ENCODE data around the gene C10orf67. TPM values are rescaled to one million over a fixed set of nuclear protein-coding genes. Genes with fewer than 3 reads are reported as not detected.
A peak's percentile ranks its signal among the peaks of the same experiment; 100 is the strongest.
"Not testable (repeated sequence)": the region's sequence is repeated elsewhere in the genome, so short reads cannot be mapped to it uniquely, and the experiment has no call there.

The C10orf67 gene
- total and polyA plus RNA-seq, 5 donors from 2014 or later, result 0.31 to 0.74 (median 0.48) TPM; not detected in 1

DNA sequence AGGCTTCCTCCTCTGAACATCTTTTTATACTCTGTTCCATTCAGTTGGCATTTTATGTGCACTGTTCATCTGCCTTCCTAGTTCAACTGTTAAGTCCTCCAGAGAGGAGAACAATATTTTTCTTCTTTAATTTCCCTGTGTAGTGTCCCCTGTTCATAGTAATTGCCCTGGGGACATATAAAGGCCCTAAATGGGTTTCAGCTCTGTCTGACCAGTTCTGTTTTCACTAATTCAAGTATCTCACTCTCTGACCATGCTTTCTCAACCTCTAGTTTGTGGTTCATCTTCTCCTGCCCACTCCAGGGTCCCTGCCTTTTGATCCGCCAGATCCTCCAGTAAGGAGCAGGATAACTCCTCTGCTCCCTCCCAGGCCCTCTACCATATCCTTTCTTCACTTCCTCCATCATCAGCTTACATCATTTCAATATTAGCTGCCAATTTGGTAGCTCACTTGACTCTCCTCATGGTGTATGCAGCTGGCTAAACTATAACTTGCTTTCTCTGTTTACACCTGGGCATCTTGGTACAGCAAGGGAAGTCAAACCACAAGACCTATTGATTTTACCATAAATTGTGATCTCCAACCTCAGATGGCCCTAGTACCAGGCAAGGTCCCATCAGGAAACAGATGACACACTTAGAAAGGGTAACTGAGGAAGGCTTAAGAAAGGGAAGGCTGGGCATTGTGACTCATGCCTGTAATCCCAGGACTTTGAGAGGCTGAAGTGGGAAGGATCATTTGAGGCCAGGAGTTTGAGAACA lies 17.7 kb upstream of the C10orf67 start:
- H3K36me3 ChIP-seq (ENCODE audit: control insufficient read depth, insufficient read depth, low read length), result no peaks in the 10 kb centered on the region
- H3K27me3 ChIP-seq (ENCODE audit: control insufficient read depth, insufficient read depth, low read length), result no peaks in the 10 kb centered on the region
- ATAC-seq (ENCODE audit: low read depth in 2 of 2) (no peak), DNase-seq (no peak)
- Mint-ChIP-seq H3K4me3 (peak overlapping the region; percentile 24 to 64 (median 52)), H3K27ac (peak overlapping the region; percentile 88 to 96 (median 88)), H3K36me3 (no peaks in the 10 kb centered on the region), H3K4me1 (peaks cover 12 to 50% (median 41%) of the 10 kb centered on the region in 4 donors), H3K27me3 (no peaks in the 10 kb centered on the region), H3K9me3 (peaks cover 0 to 2% (median 0%) of the 10 kb centered on the region in 7 donors)
- H3K4me3 ChIP-seq (ENCODE audit: low read depth, low read length), result peak overlapping the region; percentile 80
- no peaks in the 10 kb centered on the region for H3K9me3 ChIP-seq (ENCODE audit: control insufficient read depth in 2 of 2, low read length in 2 of 2)
- H3K4me1 ChIP-seq (ENCODE audit: control insufficient read depth, insufficient read depth, low read length, poor library complexity, severe bottlenecking), result peaks cover 37% of the 10 kb centered on the region
- peak overlapping the region; percentile 87 for H3K27ac ChIP-seq (ENCODE audit: insufficient read depth, low read length, poor library complexity, severe bottlenecking)

DNA sequence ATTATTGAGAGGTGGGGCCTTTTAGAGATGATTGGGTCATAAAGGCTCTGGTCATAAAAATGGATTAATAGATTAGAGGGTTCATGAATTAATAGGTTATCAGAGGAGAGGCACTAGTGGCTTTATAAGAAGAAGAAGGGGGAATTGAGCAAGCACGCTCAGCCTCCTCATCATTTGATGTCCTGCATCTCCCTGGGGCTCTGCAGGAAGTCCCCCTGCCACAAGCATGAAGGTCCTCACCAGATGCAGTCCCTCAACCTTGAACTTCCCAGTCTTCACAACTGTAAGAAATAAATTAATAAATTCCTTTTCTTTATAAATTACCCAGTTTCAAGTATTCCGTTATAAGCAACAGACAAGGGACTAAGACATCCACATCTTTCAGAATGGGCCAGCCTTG lies 17.1 kb upstream of the C10orf67 start:
- no peak for DNase-seq
- no peaks in the 10 kb centered on the region for H3K36me3 ChIP-seq (ENCODE audit: control insufficient read depth, insufficient read depth, low read length)
- peak overlapping the region; percentile 16 for H3K27ac ChIP-seq (ENCODE audit: insufficient read depth, low read length, poor library complexity, severe bottlenecking)
- peak overlapping the region; percentile 88 to 96 (median 91) for H3K27ac Mint-ChIP-seq
- no peak overlapping the region for H3K4me3 Mint-ChIP-seq
- H3K36me3 Mint-ChIP-seq, result no peaks in the 10 kb centered on the region
- H3K4me3 ChIP-seq (ENCODE audit: low read depth, low read length), result no peak overlapping the region
- H3K27me3 Mint-ChIP-seq, result no peaks in the 10 kb centered on the region
- H3K9me3 Mint-ChIP-seq, result peaks cover 0 to 2% (median 0%) of the 10 kb centered on the region in 7 donors
- no peak for ATAC-seq (ENCODE audit: low read depth in 2 of 2)
- peaks cover 37% of the 10 kb centered on the region for H3K4me1 ChIP-seq (ENCODE audit: control insufficient read depth, insufficient read depth, low read length, poor library complexity, severe bottlenecking)
- H3K4me1 Mint-ChIP-seq, result peaks cover 12 to 46% (median 40%) of the 10 kb centered on the region in 4 donors
- H3K27me3 ChIP-seq (ENCODE audit: control insufficient read depth, insufficient read depth, low read length), result no peaks in the 10 kb centered on the region
- H3K9me3 ChIP-seq (ENCODE audit: control insufficient read depth in 2 of 2, low read length in 2 of 2), result no peaks in the 10 kb centered on the region

DNA sequence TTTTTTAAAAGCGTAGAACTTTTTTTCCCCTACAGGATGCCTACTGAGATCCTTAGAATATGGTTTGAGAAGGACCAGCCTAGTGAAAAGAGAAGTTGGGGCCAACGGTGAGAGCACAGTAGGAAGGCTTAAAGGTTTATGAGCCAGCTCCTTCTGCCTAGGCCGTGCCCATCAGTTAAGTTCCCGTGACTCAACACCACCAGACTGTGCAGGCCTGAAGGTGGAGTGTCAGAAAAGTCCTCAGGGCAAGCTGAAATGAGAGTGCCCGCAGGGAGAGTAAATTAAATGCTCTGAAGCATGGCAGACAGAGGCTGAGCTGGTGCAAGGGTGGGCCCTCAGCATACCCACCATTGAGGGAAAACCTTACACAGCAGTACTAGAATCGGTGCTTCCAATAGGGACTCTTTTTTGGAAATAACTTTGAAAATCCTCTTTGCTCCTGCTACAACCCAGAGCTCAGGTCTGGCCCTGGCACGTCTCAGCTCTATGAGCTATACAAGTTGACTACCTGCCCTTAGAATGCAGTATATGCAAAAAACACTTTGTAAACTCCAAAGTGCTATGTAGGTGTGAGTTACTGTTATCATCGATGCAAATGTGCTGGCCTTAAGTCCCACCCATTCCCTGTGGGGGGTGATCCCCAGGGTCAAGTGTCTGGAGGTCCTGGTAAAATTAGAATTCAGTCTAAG lies 15.2 kb upstream of the C10orf67 start:
- Histone ChIP-seq H3K9me3 (ENCODE audit: control insufficient read depth in 2 of 2, low read length in 2 of 2) (no peaks in the 10 kb centered on the region), H3K27me3 (ENCODE audit: control insufficient read depth, insufficient read depth, low read length) (no peaks in the 10 kb centered on the region), H3K36me3 (ENCODE audit: control insufficient read depth, insufficient read depth, low read length) (no peaks in the 10 kb centered on the region), H3K4me1 (ENCODE audit: control insufficient read depth, insufficient read depth, low read length, poor library complexity, severe bottlenecking) (peaks cover 28% of the 10 kb centered on the region), H3K27ac (ENCODE audit: insufficient read depth, low read length, poor library complexity, severe bottlenecking) (no peak overlapping the region), H3K4me3 (ENCODE audit: low read depth, low read length) (no peak overlapping the region)
- Mint-ChIP-seq H3K27me3 (no peaks in the 10 kb centered on the region), H3K9me3 (no peaks in the 10 kb centered on the region), H3K27ac (peak overlapping the region in 1 of 3 donors; percentile 50), H3K4me1 (peaks cover 12 to 31% (median 29%) of the 10 kb centered on the region in 4 donors), H3K36me3 (no peaks in the 10 kb centered on the region), H3K4me3 (no peak overlapping the region)
- DNase-seq, result no peak
- no peak for ATAC-seq (ENCODE audit: low read depth in 2 of 2)

DNA sequence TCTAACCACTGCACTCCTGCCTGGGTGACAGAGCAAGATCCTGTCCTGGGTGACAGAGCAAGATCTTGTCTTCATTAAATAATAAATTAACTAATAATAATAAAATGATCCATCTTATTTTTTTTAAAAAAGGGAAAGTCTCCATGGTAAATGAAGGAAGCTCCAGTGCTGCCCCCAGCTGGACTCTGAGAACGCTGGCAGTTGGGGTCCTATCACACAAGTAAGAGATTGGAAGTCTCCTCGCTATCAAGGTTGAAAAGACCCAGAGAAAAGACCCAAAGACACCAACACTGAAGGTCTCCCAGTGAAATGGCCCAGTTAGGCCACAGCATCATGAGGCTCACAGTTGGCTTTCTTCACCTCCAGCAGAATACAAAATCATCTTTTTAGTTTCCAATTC lies 13.8 kb upstream of the C10orf67 start:
- Mint-ChIP-seq H3K4me3 (no peak overlapping the region), H3K27me3 (no peaks in the 10 kb centered on the region), H3K4me1 (peaks cover 8 to 16% (median 15%) of the 10 kb centered on the region in 4 donors), H3K36me3 (no peaks in the 10 kb centered on the region), H3K9me3 (no peaks in the 10 kb centered on the region), H3K27ac (peak overlapping the region in 1 of 3 donors; percentile 50)
- no peak overlapping the region for H3K27ac ChIP-seq (ENCODE audit: insufficient read depth, low read length, poor library complexity, severe bottlenecking)
- peaks cover 13% of the 10 kb centered on the region for H3K4me1 ChIP-seq (ENCODE audit: control insufficient read depth, insufficient read depth, low read length, poor library complexity, severe bottlenecking)
- H3K4me3 ChIP-seq (ENCODE audit: low read depth, low read length), result no peak overlapping the region
- H3K27me3 ChIP-seq (ENCODE audit: control insufficient read depth, insufficient read depth, low read length), result no peaks in the 10 kb centered on the region
- DNase-seq, result no peak
- no peaks in the 10 kb centered on the region for H3K36me3 ChIP-seq (ENCODE audit: control insufficient read depth, insufficient read depth, low read length)
- ATAC-seq (ENCODE audit: low read depth in 2 of 2), result no peak
- no peaks in the 10 kb centered on the region for H3K9me3 ChIP-seq (ENCODE audit: control insufficient read depth in 2 of 2, low read length in 2 of 2)

DNA sequence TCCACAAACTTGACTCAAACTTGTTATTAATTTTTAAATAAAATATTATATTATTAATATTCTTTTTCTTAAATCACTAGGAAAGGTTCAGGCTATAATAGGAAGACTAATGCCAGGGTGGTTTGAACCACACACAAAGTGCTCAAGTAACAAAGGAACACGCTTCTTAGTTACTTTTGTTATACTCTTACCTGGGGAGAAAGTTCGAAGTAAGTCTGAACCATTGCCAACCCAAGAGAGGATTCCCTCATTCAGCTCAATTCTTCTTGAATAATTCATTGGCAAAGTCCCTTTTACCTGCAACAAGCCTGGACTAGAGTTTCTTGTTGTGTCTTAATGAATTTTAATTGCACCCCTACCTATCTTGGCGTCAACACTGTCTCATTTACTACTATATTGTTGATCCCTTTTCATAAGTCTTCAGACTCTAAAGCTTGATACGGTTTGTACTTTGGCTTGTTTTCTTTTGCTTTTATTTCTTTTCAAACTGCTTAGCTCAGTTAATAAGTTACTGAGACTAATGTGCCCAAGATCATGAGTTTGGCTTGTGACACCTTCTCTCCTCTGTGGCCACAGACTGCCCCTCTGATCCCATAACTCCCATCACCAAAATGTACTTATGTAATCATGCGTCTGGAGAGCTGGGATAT lies 10.2 kb upstream of the C10orf67 start:
- Mint-ChIP-seq H3K36me3 (no peaks in the 10 kb centered on the region), H3K9me3 (no peaks in the 10 kb centered on the region), H3K27me3 (no peaks in the 10 kb centered on the region), H3K4me1 (peaks cover 0 to 6% (median 0%) of the 10 kb centered on the region in 4 donors), H3K27ac (peak overlapping the region in 1 of 3 donors; percentile 5), H3K4me3 (no peak overlapping the region)
- no peaks in the 10 kb centered on the region for H3K9me3 ChIP-seq (ENCODE audit: control insufficient read depth in 2 of 2, low read length in 2 of 2)
- DNase-seq (no peak), ATAC-seq (ENCODE audit: low read depth in 2 of 2) (no peak)
- no peaks in the 10 kb centered on the region for H3K36me3 ChIP-seq (ENCODE audit: control insufficient read depth, insufficient read depth, low read length)
- no peaks in the 10 kb centered on the region for H3K4me1 ChIP-seq (ENCODE audit: control insufficient read depth, insufficient read depth, low read length, poor library complexity, severe bottlenecking)
- H3K4me3 ChIP-seq (ENCODE audit: low read depth, low read length), result no peak overlapping the region
- H3K27ac ChIP-seq (ENCODE audit: insufficient read depth, low read length, poor library complexity, severe bottlenecking), result no peak overlapping the region
- no peaks in the 10 kb centered on the region for H3K27me3 ChIP-seq (ENCODE audit: control insufficient read depth, insufficient read depth, low read length)

DNA sequence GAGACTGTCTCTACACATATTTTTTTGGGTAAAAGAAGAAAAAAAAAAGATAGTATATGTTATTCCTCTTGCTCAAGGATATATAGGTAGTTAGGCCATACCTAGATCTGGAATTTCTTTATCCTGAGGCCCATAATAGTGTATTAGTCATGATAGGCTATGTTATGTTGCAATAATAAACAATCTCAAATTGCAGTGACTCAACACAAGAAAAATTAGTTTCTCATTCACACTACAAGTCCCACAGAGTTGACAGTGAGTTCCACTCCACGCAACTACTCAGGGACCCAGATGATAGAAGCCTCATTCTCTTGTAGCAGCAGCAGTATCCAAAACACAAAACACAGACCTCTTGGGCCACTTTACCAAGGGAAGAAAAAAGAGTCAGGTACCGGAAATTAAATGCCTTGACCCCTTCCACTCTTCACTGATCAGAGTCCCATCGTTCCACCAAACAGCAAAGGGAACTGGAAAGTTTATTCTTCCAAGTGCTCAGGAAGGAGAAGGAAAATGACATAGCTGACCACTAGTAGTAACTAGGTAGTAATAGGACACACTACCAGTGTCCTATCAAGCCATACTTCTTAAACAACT lies 7.4 kb upstream of the C10orf67 start:
- no peaks in the 10 kb centered on the region for H3K36me3 Mint-ChIP-seq
- H3K9me3 Mint-ChIP-seq, result no peaks in the 10 kb centered on the region
- H3K4me3 Mint-ChIP-seq, result no peak overlapping the region
- Histone ChIP-seq H3K27me3 (ENCODE audit: control insufficient read depth, insufficient read depth, low read length) (no peaks in the 10 kb centered on the region), H3K36me3 (ENCODE audit: control insufficient read depth, insufficient read depth, low read length) (no peaks in the 10 kb centered on the region), H3K4me3 (ENCODE audit: low read depth, low read length) (no peak overlapping the region), H3K27ac (ENCODE audit: insufficient read depth, low read length, poor library complexity, severe bottlenecking) (no peak overlapping the region), H3K9me3 (ENCODE audit: control insufficient read depth in 2 of 2, low read length in 2 of 2) (no peaks in the 10 kb centered on the region), H3K4me1 (ENCODE audit: control insufficient read depth, insufficient read depth, low read length, poor library complexity, severe bottlenecking) (no peaks in the 10 kb centered on the region)
- peak overlapping the region in 1 of 3 donors; percentile 26 for H3K27ac Mint-ChIP-seq
- DNase-seq, result no peak
- peaks cover 0 to 4% (median 1%) of the 10 kb centered on the region in 4 donors for H3K4me1 Mint-ChIP-seq
- no peak for ATAC-seq (ENCODE audit: low read depth in 2 of 2)
- no peaks in the 10 kb centered on the region for H3K27me3 Mint-ChIP-seq

DNA sequence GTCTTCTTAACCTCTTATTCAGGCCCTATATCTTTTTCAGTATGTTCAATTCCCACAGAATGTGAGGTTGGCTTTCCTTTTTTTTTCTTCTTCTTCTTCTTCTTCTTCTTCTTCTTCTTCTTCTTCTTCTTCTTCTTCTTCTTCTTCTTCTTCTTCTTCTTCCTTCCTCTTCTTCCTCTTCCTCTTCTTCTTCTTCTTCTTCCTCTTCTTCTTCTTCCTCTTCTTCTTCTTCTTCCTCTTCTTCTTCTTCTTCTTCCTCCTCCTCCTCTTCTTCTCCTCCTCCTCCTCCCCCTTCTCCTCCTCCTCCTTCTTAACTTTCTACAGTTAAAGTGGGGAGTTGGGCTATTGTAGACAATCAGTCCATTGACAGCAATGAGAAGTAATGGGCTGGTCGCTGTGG lies 6.1 kb upstream of the C10orf67 start:
- ATAC-seq (ENCODE audit: low read depth in 2 of 2); H3K27me3 Mint-ChIP-seq; H3K27ac Mint-ChIP-seq; H3K4me3 ChIP-seq (ENCODE audit: low read depth, low read length); H3K27me3 ChIP-seq (ENCODE audit: control insufficient read depth, insufficient read depth, low read length); H3K36me3 Mint-ChIP-seq; H3K9me3 Mint-ChIP-seq; DNase-seq; H3K4me3 Mint-ChIP-seq; H3K4me1 ChIP-seq (ENCODE audit: control insufficient read depth, insufficient read depth, low read length, poor library complexity, severe bottlenecking); H3K27ac ChIP-seq (ENCODE audit: insufficient read depth, low read length, poor library complexity, severe bottlenecking); H3K9me3 ChIP-seq (ENCODE audit: control insufficient read depth in 2 of 2, low read length in 2 of 2); H3K36me3 ChIP-seq (ENCODE audit: control insufficient read depth, insufficient read depth, low read length): not testable (repeated sequence)
- H3K4me1 Mint-ChIP-seq, result peaks cover 0 to 13% (median 6%) of the 10 kb centered on the region in 4 donors

Measured in CD4-positive, CD25-positive, alpha-beta regulatory T cell (primary cell).